Pancreas (tissue), 10 donors: ENCODE results near the gene RBMS3. TPM values are rescaled to one million over a fixed set of nuclear protein-coding genes. Genes with fewer than 3 reads are reported as not detected.

ENCODE experiments used
- ATAC-seq, 4 donors: fragments of 200-7000 bp; cut with Tn5 transposase; one replicate each; pipeline versions ENCODE4 v1.8.0 to v1.9.1; 2020; ENCODE audit warnings: mild to moderate bottlenecking in 4 of 4, moderate library complexity in 4 of 4
- DNase-seq, 6 donors: peaks; one replicate each; pipeline ENCODE4 v3.0.0-alpha.2; 2020
- FAIRE-seq: peaks from 2 replicates; lab custom pipeline; 2012; peaks lifted over from hg19 to GRCh38; lab: Jason Lieb, UNC
- H3K27ac ChIP-seq, 4 donors: fragments of 200-600 bp; sonication (generic); 1 replicate in 3 of 4; 2 replicates in 1 of 4; pipeline versions ENCODE4 v1.5.0 to v1.8.0; 2020
- H3K27me3 ChIP-seq, 4 donors: fragments of 200-600 bp; one replicate each; pipeline ENCODE4 v1.8.0; 2021
- H3K36me3 ChIP-seq, 3 donors: fragments of 200-600 bp; sonication (generic) in 1 of 3; one replicate each; pipeline versions ENCODE4 v1.5.0 to v1.8.0; 2020 to 2021
- H3K4me1 ChIP-seq, 3 donors: fragments of 200-600 bp; one replicate each; pipeline ENCODE4 v1.8.0; 2021
- H3K4me3 ChIP-seq, 4 donors: fragments of 200-600 bp; sonication (generic) in 2 of 4; one replicate each; pipeline versions ENCODE4 v1.5.0 to v1.8.0; 2020 to 2021
- H3K9me3 ChIP-seq, 4 donors: fragments of 200-600 bp; one replicate each; pipeline ENCODE4 v1.8.0; 2021
- CTCF ChIP-seq, 4 donors: fragments of 200-600 bp; sonication (generic) in 3 of 4; IDR thresholded peaks; one replicate each; pipeline versions ENCODE4 v1.5.0 to v1.8.0; 2021; ENCODE audit warnings: antibody characterized with exemption in 4 of 4
- WGBS, 2 donors: extraction: QIAGEN DNeasy Blood & Tissue Kit; methylation state at CpG; one replicate each; pipeline ENCODE4 v1.1.7; 2013; 5-methylcytosine and 5-hydroxymethylcytosine counted together
- intact Hi-C, 3 donors: fragments of 100-400 bp; cut with DNase I; formaldehyde crosslinking; loops; one replicate each; pipeline versions ENCODE4 v1.11.1 to v1.14.2; 2022
- polyA plus RNA-seq, 2 donors: library from polyadenylated mRNA; stranded (reverse); fragments of 200-250 nt; gene quantifications; one replicate each; pipeline ENCODE4 v1.2.3, GENCODE V29; 2013
- total RNA-seq, 6 donors: library from RNA; stranded (reverse); fragmentation: NEBNext Ultra II Directional in 4 of 6; extraction: Animal tissue kit (Norgen Biotek cat#: 25700) in 4 of 6; gene quantifications; one replicate each; pipeline versions ENCODE4 v1.2.1 to v1.2.4, GENCODE V29; 2021 to 2023
- donor health status: healthy with polysubstance abuse.
- donor health status: DM: no; HTN: no; CAD: no; lungs with moderate emphysema.
- donor health status: DM: no; HTN: no; CAD: no.
- donor health status: control.
- donor health status: control.
- donor health status: Bipolar disorder and iron deficiency.
- donor health status: DM: yes; HTN: yes; CAD: no.
- donor health status: DM: no; HTN: no; CAD: no.
- donor health status: DM: no; HTN: no; CAD: no.
- donor health status: DM: yes; HTN: yes; CAD: no.

Gene RBMS3
- total and polyA plus RNA-seq, 8 donors: 4.0 to 10.0 (median 6.6) TPM

GRCh38 chr3:29416514-29416913, 135.6 kb downstream of the RBMS3 start:
- ATAC-seq (no peak), DNase-seq (no peak), FAIRE-seq (no peak)
- no peak for TF ChIP-seq CTCF (IDR thresholded peaks at IDR 0.05)
- H3K27me3 ChIP-seq: peaks cover 0 to 4% (median 0%) of the 10 kb centered on the region in 4 donors
- H3K4me3 ChIP-seq: no peak overlapping the region
- H3K36me3 ChIP-seq: no peaks in the 10 kb centered on the region
- intact Hi-C loops: no loop called here
- no peak overlapping the region for H3K27ac ChIP-seq
- no peaks in the 10 kb centered on the region for H3K9me3 ChIP-seq
- H3K4me1 ChIP-seq: no peaks in the 10 kb centered on the region
- 60 to 75% methylated on average over 2 of the region's 2 CpGs for WGBS, 2 donors

- H3K36me3 ChIP-seq: no peaks in the 10 kb centered on the region
- H3K4me1 ChIP-seq: no peaks in the 10 kb centered on the region
- H3K27me3 ChIP-seq: peaks cover 0 to 4% (median 0%) of the 10 kb centered on the region in 4 donors
- 79 to 86% methylated on average over 6 of the region's 6 CpGs for WGBS, 2 donors
- no peak for TF ChIP-seq CTCF (IDR thresholded peaks at IDR 0.05)
- FAIRE-seq: no peak
- intact Hi-C loops: no loop called here
- no peak for ATAC-seq
- no peaks in the 10 kb centered on the region for H3K9me3 ChIP-seq
- DNase-seq: no peak
- H3K4me3 ChIP-seq: no peak overlapping the region
- no peak overlapping the region for H3K27ac ChIP-seq
Observed at GRCh38 chr3:29420106-29420505, 139.2 kb downstream of the RBMS3 start.

GRCh38 chr3:29426302-29427226, 145.7 kb downstream of the RBMS3 start:
- H3K4me1 ChIP-seq: no peaks in the 10 kb centered on the region
- no peaks in the 10 kb centered on the region for H3K36me3 ChIP-seq
- no peak overlapping the region for H3K4me3 ChIP-seq
- no peak overlapping the region for H3K27ac ChIP-seq
- H3K9me3 ChIP-seq: no peaks in the 10 kb centered on the region
- DNase-seq (no peak), FAIRE-seq (no peak), ATAC-seq (no peak)
- intact Hi-C loops: no loop called here
- no peak for TF ChIP-seq CTCF (IDR thresholded peaks at IDR 0.05)
- WGBS, 2 donors: 72 to 81% methylated on average over 2 of the region's 2 CpGs
- no peaks in the 10 kb centered on the region for H3K27me3 ChIP-seq

- DNase-seq: no peak
- Histone ChIP-seq H3K27ac (no peak overlapping the region), H3K27me3 (no peaks in the 10 kb centered on the region), H3K36me3 (no peaks in the 10 kb centered on the region), H3K4me3 (no peak overlapping the region), H3K9me3 (no peaks in the 10 kb centered on the region), H3K4me1 (peaks cover 0 to 1% (median 0%) of the 10 kb centered on the region in 3 donors)
- 78 to 87% methylated on average over 7 of the region's 7 CpGs for WGBS, 2 donors
- no peak for TF ChIP-seq CTCF (IDR thresholded peaks at IDR 0.05)
- no peak for ATAC-seq
- FAIRE-seq: no peak
- intact Hi-C loops: no loop called here
Observed at GRCh38 chr3:29427266-29428103, 146.6 kb downstream of the RBMS3 start.
